Bronchial epithelial cell (primary cell): ENCODE measurements around the gene TCEA2. TPM values are rescaled to one million over a fixed set of nuclear protein-coding genes. Genes with fewer than 3 reads are reported as not detected.
A peak's percentile ranks its signal among the peaks of the same experiment; 100 is the strongest.

ENCODE experiments used
- DNase-seq: peaks from one replicate; pipeline ENCODE4 v3.0.0-alpha.2; 2010; ENCODE audit warnings: low read depth
- FAIRE-seq: peaks from 2 replicates; lab custom pipeline; 2011; peaks lifted over from hg19 to GRCh38; lab: Jason Lieb, UNC
- H3K27me3 ChIP-seq: 2 replicates; pipeline ENCODE4 v1.5.1; 2011; ENCODE audit warnings: low read length; ENCODE audit not compliant: control insufficient read depth, insufficient read depth
- H3K36me3 ChIP-seq: 2 replicates; pipeline ENCODE4 v1.5.1; 2011; ENCODE audit warnings: low read length; ENCODE audit not compliant: control insufficient read depth, insufficient read depth
- H3K4me3 ChIP-seq: 2 replicates; pipeline ENCODE4 v1.5.1; 2011; ENCODE audit warnings: mild to moderate bottlenecking, low read depth, low read length, control low read depth
- total RNA-seq: library from RNA; depleted of rRNA; stranded (reverse); fragments of >200 nt; gene quantifications from 2 replicates; pipeline ENCODE4 v1.2.1, GENCODE V29; 2014
- TF ChIP-seq, protein P1 (sequence below): IDR thresholded peaks from 2 replicates; pipeline ENCODE4 v1.5.1; 2011; ENCODE audit warnings: mild to moderate bottlenecking, moderate library complexity, low read length, control low read depth, inconsistent platforms; ENCODE audit not compliant: insufficient read depth, severe bottlenecking

Gene TCEA2
- total RNA-seq, 1 donor from 2014 or later, result 5.5 TPM

DNA sequence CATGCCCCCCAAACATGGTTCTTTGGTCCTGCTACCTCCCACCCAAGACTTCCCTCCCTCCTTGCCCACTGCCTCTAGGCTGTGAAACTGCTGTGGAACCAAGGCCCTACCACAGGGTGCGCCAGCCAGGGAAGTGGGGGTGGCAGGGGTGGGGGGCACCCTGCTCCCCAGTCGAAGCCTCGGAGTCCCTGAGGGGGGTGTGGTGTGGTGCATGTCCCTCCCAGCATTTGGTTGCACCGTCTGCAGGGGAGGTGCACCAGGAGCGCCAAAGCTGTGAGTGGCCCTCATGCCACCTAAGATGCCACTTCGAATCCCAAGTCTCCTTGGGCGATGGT lies 14.5 kb downstream of the TCEA2 start:
- no peak for DNase-seq
- peaks cover 4% of the 10 kb centered on the region for H3K36me3 ChIP-seq
- TF ChIP-seq, protein P1, sequence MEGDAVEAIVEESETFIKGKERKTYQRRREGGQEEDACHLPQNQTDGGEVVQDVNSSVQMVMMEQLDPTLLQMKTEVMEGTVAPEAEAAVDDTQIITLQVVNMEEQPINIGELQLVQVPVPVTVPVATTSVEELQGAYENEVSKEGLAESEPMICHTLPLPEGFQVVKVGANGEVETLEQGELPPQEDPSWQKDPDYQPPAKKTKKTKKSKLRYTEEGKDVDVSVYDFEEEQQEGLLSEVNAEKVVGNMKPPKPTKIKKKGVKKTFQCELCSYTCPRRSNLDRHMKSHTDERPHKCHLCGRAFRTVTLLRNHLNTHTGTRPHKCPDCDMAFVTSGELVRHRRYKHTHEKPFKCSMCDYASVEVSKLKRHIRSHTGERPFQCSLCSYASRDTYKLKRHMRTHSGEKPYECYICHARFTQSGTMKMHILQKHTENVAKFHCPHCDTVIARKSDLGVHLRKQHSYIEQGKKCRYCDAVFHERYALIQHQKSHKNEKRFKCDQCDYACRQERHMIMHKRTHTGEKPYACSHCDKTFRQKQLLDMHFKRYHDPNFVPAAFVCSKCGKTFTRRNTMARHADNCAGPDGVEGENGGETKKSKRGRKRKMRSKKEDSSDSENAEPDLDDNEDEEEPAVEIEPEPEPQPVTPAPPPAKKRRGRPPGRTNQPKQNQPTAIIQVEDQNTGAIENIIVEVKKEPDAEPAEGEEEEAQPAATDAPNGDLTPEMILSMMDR, result no peak
- FAIRE-seq, result peak; percentile 58
- no peak overlapping the region for H3K4me3 ChIP-seq
- peaks cover 2% of the 10 kb centered on the region for H3K27me3 ChIP-seq

DNA sequence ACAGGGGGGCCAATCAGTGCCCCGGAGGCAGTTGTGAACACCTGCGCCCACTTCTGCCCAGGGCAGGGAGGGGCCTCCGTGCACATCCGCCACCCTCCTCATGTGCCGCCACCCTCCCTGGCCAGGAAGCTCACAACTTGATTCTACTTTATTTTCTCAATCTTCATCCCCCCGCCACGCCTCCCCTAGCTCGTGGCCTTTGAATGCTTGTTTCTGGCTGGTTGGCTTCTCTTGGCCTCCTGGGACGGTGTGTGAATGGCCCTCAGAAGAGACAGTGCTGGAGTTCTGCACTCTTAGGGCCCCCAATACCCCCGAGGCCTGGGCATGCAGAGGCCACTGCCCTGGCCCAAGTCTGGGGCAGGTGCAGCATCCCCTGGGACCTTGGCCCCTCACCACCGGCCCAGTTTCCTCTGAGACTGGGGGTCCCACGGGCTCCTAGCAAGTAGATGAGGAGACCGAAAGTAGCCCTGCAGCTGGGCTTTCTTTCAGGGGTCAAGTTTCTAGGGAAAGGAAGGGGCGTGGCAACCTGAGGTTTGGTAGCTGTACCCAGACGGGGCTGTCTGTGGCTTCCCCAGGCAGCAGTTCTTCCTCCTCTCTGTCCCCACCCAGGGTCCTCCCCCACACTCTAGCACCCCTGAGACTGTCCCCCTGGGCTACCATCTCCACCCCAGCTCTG lies 15.0 kb downstream of the TCEA2 start:
- Histone ChIP-seq H3K36me3 (peaks cover 4% of the 10 kb centered on the region), H3K4me3 (no peak overlapping the region), H3K27me3 (peaks cover 3% of the 10 kb centered on the region)
- FAIRE-seq, result no peak
- TF ChIP-seq, protein P1, result no peak
- DNase-seq, result no peak

- TF ChIP-seq, protein P1, result no peak
- no peak for DNase-seq
- peak overlapping the region; percentile 64 for H3K4me3 ChIP-seq
- peaks cover 4% of the 10 kb centered on the region for H3K27me3 ChIP-seq
- H3K36me3 ChIP-seq, result peaks cover 4% of the 10 kb centered on the region
- FAIRE-seq, result no peak
Observed at GRCh38 chr20:64078934-64079272, 15.9 kb downstream of the TCEA2 start.

- TF ChIP-seq, protein P1, result no peak
- DNase-seq, result no peak
- Histone ChIP-seq H3K27me3 (peaks cover 10% of the 10 kb centered on the region), H3K36me3 (peaks cover 1% of the 10 kb centered on the region), H3K4me3 (peak within 1 kb of the TSS; percentile 64)
- FAIRE-seq, result no peak
Observed at GRCh38 chr20:64079273-64080012, 16.4 kb downstream of the TCEA2 start, which contains the start of gene RGS19. TSS of gene RGS19 (minus strand) at chr20:64079518. CDS start at chr20:64076886, 2,632 bp downstream.

- FAIRE-seq, result no peak
- Histone ChIP-seq H3K27me3 (peaks cover 17% of the 10 kb centered on the region), H3K36me3 (peaks cover 1% of the 10 kb centered on the region), H3K4me3 (peak within 1 kb of the TSS; percentile 64)
- TF ChIP-seq, protein P1, result no peak
- no peak for DNase-seq
Observed at GRCh38 chr20:64080013-64080812, 17.2 kb downstream of the TCEA2 start, which contains the start of gene OPRL1. TSS of gene OPRL1 (plus strand) at chr20:64080082. CDS start at chr20:64092721, 12,639 bp downstream.
